ENCODE results near the gene TRPC6. TPM values are rescaled to one million over a fixed set of nuclear protein-coding genes. Genes with fewer than 3 reads are reported as not detected.

Gene TRPC6
- total RNA-seq, 4 donors from 2014 or later, result 0.29 to 27.5 (median 3.9) TPM

GRCh38 chr11:101453682-101454081 is 130.1 kb downstream of the TRPC6 start:
- Histone ChIP-seq H3K27me3 (no peaks in the 10 kb centered on the region), H3K4me3 (no peak overlapping the region), H3K36me3 (no peaks in the 10 kb centered on the region), H3K9me3 (no peaks in the 10 kb centered on the region), H3K4me1 (no peaks in the 10 kb centered on the region), H3K27ac (no peak overlapping the region)
- TF ChIP-seq POLR2A (IDR thresholded peaks at IDR 0.05) (no peak), CTCF (IDR thresholded peaks at IDR 0.05) (no peak)
- intact Hi-C loops (cut with DNase I; ENCODE audit: low total_unique reads), result no loop called here
- no peak for DNase-seq

GRCh38 chr11:101448881-101449442 is 134.8 kb downstream of the TRPC6 start:
- no peak for TF ChIP-seq POLR2A (IDR thresholded peaks at IDR 0.05)
- TF ChIP-seq CTCF (IDR thresholded peaks at IDR 0.05), result no peak
- no peaks in the 10 kb centered on the region for H3K9me3 ChIP-seq
- H3K27ac ChIP-seq, result no peak overlapping the region
- H3K4me1 ChIP-seq, result no peaks in the 10 kb centered on the region
- intact Hi-C loops (cut with DNase I; ENCODE audit: low total_unique reads), result no loop called here
- H3K27me3 ChIP-seq, result no peaks in the 10 kb centered on the region
- no peak overlapping the region for H3K4me3 ChIP-seq
- no peaks in the 10 kb centered on the region for H3K36me3 ChIP-seq
- DNase-seq, result no peak

GRCh38 chr11:101446726-101447125 is 137.1 kb downstream of the TRPC6 start:
- Histone ChIP-seq H3K27me3 (no peaks in the 10 kb centered on the region), H3K9me3 (no peaks in the 10 kb centered on the region), H3K27ac (no peak overlapping the region), H3K4me3 (no peak overlapping the region), H3K4me1 (no peaks in the 10 kb centered on the region), H3K36me3 (no peaks in the 10 kb centered on the region)
- intact Hi-C loops (cut with DNase I; ENCODE audit: low total_unique reads), result no loop called here
- no peak for TF ChIP-seq POLR2A (IDR thresholded peaks at IDR 0.05)
- no peak for TF ChIP-seq CTCF (IDR thresholded peaks at IDR 0.05)
- DNase-seq, result no peak

GRCh38 chr11:101446238-101446637 is 137.6 kb downstream of the TRPC6 start:
- H3K9me3 ChIP-seq, result no peaks in the 10 kb centered on the region
- no peaks in the 10 kb centered on the region for H3K4me1 ChIP-seq
- H3K4me3 ChIP-seq, result no peak overlapping the region
- no peak overlapping the region for H3K27ac ChIP-seq
- H3K36me3 ChIP-seq, result no peaks in the 10 kb centered on the region
- DNase-seq, result no peak
- TF ChIP-seq CTCF (IDR thresholded peaks at IDR 0.05) (no peak), POLR2A (IDR thresholded peaks at IDR 0.05) (no peak)
- intact Hi-C loops (cut with DNase I; ENCODE audit: low total_unique reads), result no loop called here
- no peaks in the 10 kb centered on the region for H3K27me3 ChIP-seq

GRCh38 chr11:101445761-101446160 is 138.0 kb downstream of the TRPC6 start:
- Histone ChIP-seq H3K27me3 (no peaks in the 10 kb centered on the region), H3K4me1 (no peaks in the 10 kb centered on the region), H3K4me3 (no peak overlapping the region), H3K36me3 (no peaks in the 10 kb centered on the region), H3K27ac (no peak overlapping the region), H3K9me3 (no peaks in the 10 kb centered on the region)
- intact Hi-C loops (cut with DNase I; ENCODE audit: low total_unique reads), result no loop called here
- TF ChIP-seq POLR2A (IDR thresholded peaks at IDR 0.05), result no peak
- TF ChIP-seq CTCF (IDR thresholded peaks at IDR 0.05), result no peak
- no peak for DNase-seq
